ENCODE data around the gene PSME3. TPM values are rescaled to one million over a fixed set of nuclear protein-coding genes. Genes with fewer than 3 reads are reported as not detected.

PSME3 gene
- total RNA-seq, 1 experiment from 2014 or later, result 163 TPM

GRCh38 chr17:42844271-42844670 is 11.1 kb downstream of the PSME3 start, which contains the start of gene AOC2 (continued):
- no peak for TF ChIP-seq REST (IDR thresholded peaks at IDR 0.05; ENCODE audit: low read depth)
- TF ChIP-seq TCF7L2 (IDR thresholded peaks at IDR 0.05; ENCODE audit: borderline replicate concordance, extremely low read depth, insufficient read depth, insufficient read length), result no peak
- no peak for TF ChIP-seq EZH2 (IDR thresholded peaks at IDR 0.05)

- H3K4me1 ChIP-seq (ENCODE audit: control insufficient read depth in 1 of 2, insufficient read depth in 2 of 2, low read length in 2 of 2), result no peaks in the 10 kb centered on the region
- H3K4me2 ChIP-seq (ENCODE audit: low read length), result no peak overlapping the region
- intact Hi-C loops (cut with micrococcal nuclease), result no loop called here
- no peak overlapping the region for H3K27ac ChIP-seq (ENCODE audit: low read depth, low read length)
- TF ChIP-seq POLR2AphosphoS5 (IDR thresholded peaks at IDR 0.05; ENCODE audit: low read depth, low read length), result 0 out of 2 replicates have a peak, but pooled peaks have one; percentile 17
- TF ChIP-seq EGR1 (IDR thresholded peaks at IDR 0.05; ENCODE audit: low read depth), result no peak
- H3K9me2 ChIP-seq (ENCODE audit: insufficient read depth), result no peaks in the 10 kb centered on the region
- POLR2A ChIA-PET, result interaction anchor here (1.6 kb wide), 1 partner anchor 21 kb away, joined by 4 read pairs; the partner anchor contains the start of gene BECN1
- H3K9ac ChIP-seq (ENCODE audit: low read length), result no peak overlapping the region
- no peaks in the 10 kb centered on the region for H3K9me3 ChIP-seq (ENCODE audit: control insufficient read depth in 1 of 2, insufficient read depth in 1 of 2, low read depth in 1 of 2, low read length in 2 of 2)
- CTCF ChIA-PET, result no interaction called here
- H3K27me3 ChIP-seq (ENCODE audit: insufficient read depth, low read length), result no peaks in the 10 kb centered on the region
- RAD21 ChIA-PET (ENCODE audit: low non-redundant PET in 1 of 2, low total read pairs in 2 of 2, uncharacterized antibody in 2 of 2, unreplicated experiment in 2 of 2), result no interaction called here
- no peak overlapping the region for H3K4me3 ChIP-seq (replicated peaks in 1 of 2; ENCODE audit: low read depth in 1 of 2, low read length in 2 of 2)
- H4K20me1 ChIP-seq (ENCODE audit: insufficient read depth), result peaks cover 3% of the 10 kb centered on the region; the same call in 1 of the 2 replicates
- H2AFZ ChIP-seq (ENCODE audit: low read depth, low read length, poor library complexity, severe bottlenecking), result no peak overlapping the region
- DNase-seq (ENCODE audit: low read depth, low spot score) (no peak), ATAC-seq (no peak)
- peaks cover 40 to 54% of the 10 kb centered on the region in 2 experiments for H3K36me3 ChIP-seq (ENCODE audit: control insufficient read depth in 1 of 2, insufficient read depth in 2 of 2, low read length in 2 of 2)
- peaks cover 4% of the 10 kb centered on the region; the same call in 1 of the 2 replicates for H3K79me2 ChIP-seq (ENCODE audit: insufficient read depth, low read length)
- BruUV-seq (replicated peaks), result no TSS peak
These were observed 11.8 kb downstream of the PSME3 start for GRCh38 chr17:42844761-42845555.
